DOHH2 (cell line): ENCODE measurements around the gene LGALS9.
"Not testable (repeated sequence)": the region's sequence is repeated elsewhere in the genome, so short reads cannot be mapped to it uniquely, and the experiment has no call there.

Experiments
- H3F3A ChIP-seq: fragments of 200-600 bp; sonication (generic), shearing (Covaris generic); 2 replicates; pipeline ENCODE4 v1.6.0; 2016; ENCODE audit warnings: antibody characterized with exemption, mild to moderate bottlenecking; ENCODE audit not compliant: control insufficient read depth, insufficient read depth
- H3K27ac ChIP-seq: fragments of 200-600 bp; sonication (generic); 2 replicates; pipeline ENCODE4 v1.5.1; 2014; ENCODE audit warnings: low read depth, mild to moderate bottlenecking, low read length, moderate library complexity
- H3K27me3 ChIP-seq: fragments of 200-600 bp; sonication (generic); 2 replicates; pipeline ENCODE4 v1.6.1; 2014; ENCODE audit warnings: mild to moderate bottlenecking, low read length, mixed read lengths; ENCODE audit not compliant: control insufficient read depth
- H3K36me3 ChIP-seq: fragments of 200-600 bp; sonication (generic); 2 replicates; pipeline ENCODE4 v1.6.1; 2014; ENCODE audit warnings: mild to moderate bottlenecking, low read length, moderate library complexity, mixed read lengths; ENCODE audit not compliant: control insufficient read depth
- H3K4me1 ChIP-seq: fragments of 200-600 bp; sonication (generic); 2 replicates; pipeline ENCODE4 v1.6.1; 2014; ENCODE audit warnings: mild to moderate bottlenecking, low read length, mixed read lengths; ENCODE audit not compliant: control insufficient read depth
- H3K4me2 ChIP-seq: fragments of 200-600 bp; sonication (generic); 2 replicates; pipeline ENCODE4 v1.6.0; 2014; ENCODE audit warnings: mild to moderate bottlenecking, low read length, moderate library complexity
- H3K4me3 ChIP-seq: fragments of 200-600 bp; sonication (generic); 2 replicates; pipeline ENCODE4 v1.5.1; 2014; ENCODE audit warnings: mild to moderate bottlenecking, low read length, mixed read lengths
- H3K79me2 ChIP-seq: fragments of 200-600 bp; sonication (generic); 2 replicates; pipeline ENCODE4 v1.6.1; 2014; ENCODE audit warnings: mild to moderate bottlenecking, low read length, mixed read lengths; ENCODE audit not compliant: control insufficient read depth
- H3K9me2 ChIP-seq: fragments of 200-600 bp; sonication (generic); replicated peaks from 2 replicates; pipeline ENCODE4 v1.6.1; 2014; ENCODE audit warnings: mild to moderate bottlenecking, low read length, mixed read lengths; ENCODE audit not compliant: control insufficient read depth
- H3K9me3 ChIP-seq: fragments of 200-600 bp; sonication (generic); 2 replicates; pipeline ENCODE4 v1.6.1; 2014; ENCODE audit warnings: antibody characterized with exemption, low read length, mixed read lengths; ENCODE audit not compliant: control insufficient read depth, insufficient read depth
- H4K20me1 ChIP-seq: fragments of 200-600 bp; sonication (generic); 2 replicates; pipeline ENCODE4 v1.6.0; 2014; ENCODE audit warnings: low read depth, mild to moderate bottlenecking, antibody characterized with exemption, low read length, moderate library complexity; ENCODE audit not compliant: control insufficient read depth, insufficient read depth
- CTCF ChIP-seq: fragments of 200-600 bp; sonication (generic); IDR thresholded peaks from one replicate; pipeline ENCODE4 v1.5.1; 2014; ENCODE audit warnings: antibody characterized with exemption, mild to moderate bottlenecking, low read depth, low read length; ENCODE audit not compliant: poor library complexity, severe bottlenecking
- EZH2phosphoT487 ChIP-seq: fragments of 200-600 bp; sonication (generic); IDR thresholded peaks from 2 replicates; pipeline ENCODE4 v1.6.1; 2017; ENCODE audit warnings: borderline replicate concordance, mild to moderate bottlenecking, antibody characterized with exemption, low read length, moderate library complexity, mixed read lengths

The LGALS9 gene

GRCh38 chr17:27640790-27641189, 9.8 kb downstream of the LGALS9 start:
- no peaks in the 10 kb centered on the region for H3K79me2 ChIP-seq
- TF ChIP-seq EZH2phosphoT487 (no peak), CTCF (no peak)
- no peak overlapping the region for H3K4me3 ChIP-seq

GRCh38 chr17:27644586-27644985, 13.6 kb downstream of the LGALS9 start:
- H4K20me1 ChIP-seq = no peaks in the 10 kb centered on the region
- no peaks in the 10 kb centered on the region for H3K9me3 ChIP-seq
- no peak for TF ChIP-seq EZH2phosphoT487
- TF ChIP-seq CTCF = no peak
- H3K4me3 ChIP-seq = no peak overlapping the region
- no peak overlapping the region for H3K27ac ChIP-seq
- no peaks in the 10 kb centered on the region for H3K9me2 ChIP-seq
- H3K4me1 ChIP-seq = no peaks in the 10 kb centered on the region
- H3K79me2 ChIP-seq = no peaks in the 10 kb centered on the region
- no peaks in the 10 kb centered on the region for H3K27me3 ChIP-seq
- H3K4me2 ChIP-seq = no peak overlapping the region
- no peaks in the 10 kb centered on the region for H3K36me3 ChIP-seq
- no peaks in the 10 kb centered on the region for H3F3A ChIP-seq

More at GRCh38 chr17:27640790-27641189, 9.8 kb downstream of the LGALS9 start:
- Histone ChIP-seq H3K9me2 (no peaks in the 10 kb centered on the region), H3K9me3 (no peaks in the 10 kb centered on the region), H3K4me1 (peaks cover 3% of the 10 kb centered on the region), H3K27ac (no peak overlapping the region), H3F3A (no peaks in the 10 kb centered on the region), H3K36me3 (no peaks in the 10 kb centered on the region), H4K20me1 (no peaks in the 10 kb centered on the region), H3K27me3 (no peaks in the 10 kb centered on the region), H3K4me2 (no peak overlapping the region)

GRCh38 chr17:27645621-27646020, 14.6 kb downstream of the LGALS9 start:
- not testable (repeated sequence) for H3K36me3 ChIP-seq, H3K27ac ChIP-seq, H3K4me1 ChIP-seq, H3K4me3 ChIP-seq, H3K79me2 ChIP-seq, H4K20me1 ChIP-seq, H3K4me2 ChIP-seq, H3K27me3 ChIP-seq, H3F3A ChIP-seq, H3K9me3 ChIP-seq, H3K9me2 ChIP-seq

- Histone ChIP-seq H3K79me2 (no peaks in the 10 kb centered on the region), H3K27ac (no peak overlapping the region), H3K4me2 (no peak overlapping the region), H3K27me3 (no peaks in the 10 kb centered on the region), H3K4me1 (no peaks in the 10 kb centered on the region), H3K9me3 (no peaks in the 10 kb centered on the region), H3K36me3 (no peaks in the 10 kb centered on the region), H3K4me3 (no peak overlapping the region), H4K20me1 (no peaks in the 10 kb centered on the region), H3K9me2 (no peaks in the 10 kb centered on the region), H3F3A (no peaks in the 10 kb centered on the region)
- TF ChIP-seq EZH2phosphoT487 (no peak), CTCF (no peak)
These were observed 15.2 kb downstream of the LGALS9 start for GRCh38 chr17:27646232-27646631.
